SK-N-SH (cell line): ENCODE results near the gene VOPP1. TPM values are rescaled to one million over a fixed set of nuclear protein-coding genes. Genes with fewer than 3 reads are reported as not detected.

Experiments
- CTCF ChIA-PET: fragments of 300-600, 350-600 bp; formaldehyde crosslinking; extraction: SDS; loops from one replicate; lab custom pipeline; 2021; lab: Yijun Ruan, JAX
- POLR2A ChIA-PET: fragments of 350-600 bp; sonication (Branson Sonifier 250); formaldehyde crosslinking; extraction: SDS; loops from one replicate; lab custom pipeline; 2020; ENCODE audit warnings: antibody characterized with exemption, inconsistent platforms; lab: Yijun Ruan, JAX
- DNase-seq: peaks from one replicate; pipeline ENCODE4 v3.0.0; 2012
- H2AFZ ChIP-seq: fragments of 200-600 bp; sonication (generic); 2 replicates; pipeline ENCODE4 v1.8.1; 2016; ENCODE audit warnings: antibody characterized with exemption, mild to moderate bottlenecking, low read depth
- H3F3A ChIP-seq: fragments of 200-600 bp; sonication (generic); replicated peaks from 2 replicates; pipeline ENCODE3; 2016; ENCODE audit warnings: antibody characterized with exemption, mild to moderate bottlenecking; ENCODE audit not compliant: insufficient read depth
- H3K27ac ChIP-seq, 2 experiments: fragments of 200-500 bp in 1 of 2; fragments of 200-600 bp in 1 of 2; sonication (Bioruptor generic) in 1 of 2; sonication (generic), shearing (Covaris generic) in 1 of 2; 2 replicates each; pipeline versions ENCODE4 v1.5.1 to v1.6.1; 2014 to 2016; ENCODE audit warnings: low read depth in 2 of 2, inconsistent platforms in 1 of 2, low read length in 1 of 2, mild to moderate bottlenecking in 1 of 2, mixed read lengths in 1 of 2
- H3K27me3 ChIP-seq: fragments of 200-600 bp; sonication (generic), shearing (Covaris generic); 2 replicates; pipeline ENCODE4 v1.6.1; 2016; ENCODE audit warnings: mixed run types; ENCODE audit not compliant: insufficient read depth
- H3K36me3 ChIP-seq, 2 experiments: fragments of 200-500 bp in 1 of 2; fragments of 200-600 bp in 1 of 2; sonication (Bioruptor generic) in 1 of 2; sonication (generic) in 1 of 2; replicated peaks in 1 of 2; 2 replicates each; pipeline versions ENCODE3 to v1.5.1; 2014 to 2016; ENCODE audit warnings: low read length in 1 of 2, mild to moderate bottlenecking in 1 of 2; ENCODE audit not compliant: insufficient read depth in 2 of 2, control insufficient read depth in 1 of 2
- H3K4me1 ChIP-seq, 2 experiments: fragments of 200-500 bp in 1 of 2; fragments of 200-600 bp in 1 of 2; sonication (Bioruptor generic) in 1 of 2; sonication (generic), shearing (Covaris generic) in 1 of 2; 2 replicates each; pipeline versions ENCODE4 v1.5.1 to v1.6.1; 2014 to 2016; ENCODE audit warnings: low read depth in 1 of 2, low read length in 1 of 2, mixed run types in 1 of 2; ENCODE audit not compliant: insufficient read depth in 2 of 2, control insufficient read depth in 1 of 2
- H3K4me2 ChIP-seq: fragments of 200-600 bp; sonication (generic), shearing (Covaris generic); 2 replicates; pipeline ENCODE4 v1.6.1; 2017; ENCODE audit warnings: mixed run types
- H3K4me3 ChIP-seq, 2 experiments: fragments of 200-500 bp in 1 of 2; fragments of 200-600 bp in 1 of 2; sonication (Bioruptor generic) in 1 of 2; sonication (generic), shearing (Covaris generic) in 1 of 2; 2 replicates each; pipeline versions ENCODE4 v1.5.1 to v1.8.1; 2014 to 2016; ENCODE audit warnings: low read depth in 2 of 2, inconsistent platforms in 1 of 2, low read length in 1 of 2, mild to moderate bottlenecking in 1 of 2, mixed read lengths in 1 of 2, moderate library complexity in 1 of 2
- H3K79me2 ChIP-seq: fragments of 200-600 bp; sonication (generic); 2 replicates; pipeline ENCODE4 v1.8.1; 2017; ENCODE audit warnings: mild to moderate bottlenecking; ENCODE audit not compliant: insufficient read depth
- H3K9ac ChIP-seq: fragments of 200-600 bp; sonication (generic); 2 replicates; pipeline ENCODE4 v1.6.1; 2017; ENCODE audit warnings: mixed run types
- H3K9me2 ChIP-seq: fragments of 200-600 bp; sonication (generic); 2 replicates; pipeline ENCODE4 v1.6.1; 2017; ENCODE audit warnings: mixed run types
- H3K9me3 ChIP-seq: fragments of 200-600 bp; sonication (generic); 2 replicates; pipeline ENCODE4 v1.6.1; 2017; ENCODE audit warnings: mixed run types, mild to moderate bottlenecking, moderate library complexity
- H4K20me1 ChIP-seq: fragments of 200-600 bp; sonication (generic); 2 replicates; pipeline ENCODE4 v1.6.1; 2017; ENCODE audit warnings: mild to moderate bottlenecking, mixed run types; ENCODE audit not compliant: insufficient read depth
- CHD2 ChIP-seq: fragments of 150-350 bp; IDR thresholded peaks from 2 replicates; pipeline ENCODE4 v1.6.1; 2018; ENCODE audit warnings: low read length; ENCODE audit not compliant: partially characterized antibody
- FOSL2 ChIP-seq: IDR thresholded peaks from 2 replicates; pipeline ENCODE4 v1.4.0; 2012; ENCODE audit warnings: low read depth, mild to moderate bottlenecking, moderate library complexity, borderline replicate concordance
- FOXM1 ChIP-seq: IDR thresholded peaks from 2 replicates; pipeline ENCODE4 v1.4.0; 2012; ENCODE audit warnings: low read depth, mild to moderate bottlenecking
- GABPA ChIP-seq: IDR thresholded peaks from 2 replicates; pipeline ENCODE4 v1.4.0; 2012; ENCODE audit warnings: low read depth, mild to moderate bottlenecking
- MAX ChIP-seq: IDR thresholded peaks from 2 replicates; pipeline ENCODE4 v1.4.0; 2012; ENCODE audit warnings: low read depth
- MEF2A ChIP-seq: IDR thresholded peaks from 2 replicates; pipeline ENCODE4 v1.4.0; 2012; ENCODE audit warnings: low read depth, borderline replicate concordance
- NRF1 ChIP-seq: IDR thresholded peaks from 2 replicates; pipeline ENCODE4 v1.6.1; 2012; ENCODE audit warnings: low read depth, mild to moderate bottlenecking, low read length
- POLR2AphosphoS5 ChIP-seq: IDR thresholded peaks from 2 replicates; pipeline ENCODE4 v1.6.1; 2012; ENCODE audit warnings: low read depth, low read length
- RAD21 ChIP-seq: IDR thresholded peaks from 2 replicates; pipeline ENCODE4 v1.6.1; 2012; ENCODE audit warnings: mild to moderate bottlenecking, low read length
- RCOR1 ChIP-seq: fragments of 150-350 bp; IDR thresholded peaks from 2 replicates; pipeline ENCODE4 v1.6.1; 2017; ENCODE audit warnings: antibody characterized with exemption, low read length
- SMC3 ChIP-seq: IDR thresholded peaks from 2 replicates; pipeline ENCODE4 v1.6.1; 2012; ENCODE audit warnings: low read depth, low read length, improper control_type of control experiment
- WGBS: methylation state at CpG from one replicate; pipeline ENCODE4 v1.1.6; 2017; ENCODE audit warnings: low lambda C conversion rate; 5-methylcytosine and 5-hydroxymethylcytosine counted together
- polyA plus RNA-seq, 3 experiments: library from polyadenylated mRNA; depleted of rRNA; stranded (reverse); fragments of >200 nt; gene quantifications; 2 replicates each; pipeline ENCODE4 v1.2.3, GENCODE V29; 2012
- TF ChIP-seq, protein P1 (sequence below): IDR thresholded peaks from 2 replicates; pipeline ENCODE4; 2012
- TF ChIP-seq, protein P2 (sequence below): fragments of 200-600 bp; sonication (generic); IDR thresholded peaks from 2 replicates; pipeline ENCODE4 v1.6.1; 2017; ENCODE audit warnings: antibody characterized with exemption, mild to moderate bottlenecking, moderate library complexity

Gene VOPP1
- polyA plus RNA-seq, 1 of the 3 experiments (the other 2 are of a cell fraction) = 69.5 TPM

DNA sequence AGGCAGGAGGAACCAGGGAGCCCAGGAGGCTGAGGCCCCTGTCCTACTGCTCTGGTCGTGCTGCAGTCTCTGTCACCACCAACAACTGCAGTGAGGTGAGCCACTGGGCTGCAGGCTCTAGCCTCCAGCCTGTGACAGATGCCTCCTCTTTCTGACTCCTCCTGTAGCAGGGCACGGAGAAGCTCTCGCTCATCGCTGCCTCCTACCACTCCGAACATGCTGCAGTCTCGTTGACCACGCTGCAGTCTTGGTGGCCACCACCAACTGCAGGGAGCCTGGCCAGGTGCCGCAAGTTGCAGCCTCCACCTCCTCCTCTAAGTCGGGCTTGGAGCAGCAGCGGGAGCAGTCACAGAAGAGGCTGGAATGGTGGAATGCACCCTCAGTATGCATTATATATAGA lies 22.1 kb upstream of the VOPP1 start:
- Histone ChIP-seq H3K9ac (no peak overlapping the region), H3K27me3 (peaks cover 7% of the 10 kb centered on the region; the same call in 1 of the 2 replicates), H3K36me3 (no peaks in the 10 kb centered on the region), H3K4me3 (no peak overlapping the region), H3K79me2 (no peaks in the 10 kb centered on the region), H3F3A (no peaks in the 10 kb centered on the region), H3K9me2 (no peaks in the 10 kb centered on the region), H4K20me1 (no peaks in the 10 kb centered on the region), H3K4me2 (no peak overlapping the region), H3K9me3 (no peaks in the 10 kb centered on the region), H2AFZ (no peak overlapping the region), H3K27ac (no peak overlapping the region), H3K4me1 (no peaks in the 10 kb centered on the region; a peak in 1 of 4 replicates)
- DNase-seq = no peak
- no peak for TF ChIP-seq FOSL2
- TF ChIP-seq, protein P1, sequence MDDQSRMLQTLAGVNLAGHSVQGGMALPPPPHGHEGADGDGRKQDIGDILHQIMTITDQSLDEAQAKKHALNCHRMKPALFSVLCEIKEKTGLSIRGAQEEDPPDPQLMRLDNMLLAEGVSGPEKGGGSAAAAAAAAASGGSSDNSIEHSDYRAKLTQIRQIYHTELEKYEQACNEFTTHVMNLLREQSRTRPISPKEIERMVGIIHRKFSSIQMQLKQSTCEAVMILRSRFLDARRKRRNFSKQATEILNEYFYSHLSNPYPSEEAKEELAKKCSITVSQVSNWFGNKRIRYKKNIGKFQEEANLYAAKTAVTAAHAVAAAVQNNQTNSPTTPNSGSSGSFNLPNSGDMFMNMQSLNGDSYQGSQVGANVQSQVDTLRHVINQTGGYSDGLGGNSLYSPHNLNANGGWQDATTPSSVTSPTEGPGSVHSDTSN = no peak
- no peak for TF ChIP-seq POLR2AphosphoS5
- TF ChIP-seq FOXM1 = no peak
- 46% methylated on average over 10 of the region's 10 CpGs for WGBS
- POLR2A ChIA-PET = no interaction called here
- CTCF ChIA-PET = interaction anchor here (0.7 to 3.2 kb wide), 18 partner anchors 11 to 287 kb away, joined by 3 to 35 read pairs (median 4); no protein-coding TSS in a partner anchor

DNA sequence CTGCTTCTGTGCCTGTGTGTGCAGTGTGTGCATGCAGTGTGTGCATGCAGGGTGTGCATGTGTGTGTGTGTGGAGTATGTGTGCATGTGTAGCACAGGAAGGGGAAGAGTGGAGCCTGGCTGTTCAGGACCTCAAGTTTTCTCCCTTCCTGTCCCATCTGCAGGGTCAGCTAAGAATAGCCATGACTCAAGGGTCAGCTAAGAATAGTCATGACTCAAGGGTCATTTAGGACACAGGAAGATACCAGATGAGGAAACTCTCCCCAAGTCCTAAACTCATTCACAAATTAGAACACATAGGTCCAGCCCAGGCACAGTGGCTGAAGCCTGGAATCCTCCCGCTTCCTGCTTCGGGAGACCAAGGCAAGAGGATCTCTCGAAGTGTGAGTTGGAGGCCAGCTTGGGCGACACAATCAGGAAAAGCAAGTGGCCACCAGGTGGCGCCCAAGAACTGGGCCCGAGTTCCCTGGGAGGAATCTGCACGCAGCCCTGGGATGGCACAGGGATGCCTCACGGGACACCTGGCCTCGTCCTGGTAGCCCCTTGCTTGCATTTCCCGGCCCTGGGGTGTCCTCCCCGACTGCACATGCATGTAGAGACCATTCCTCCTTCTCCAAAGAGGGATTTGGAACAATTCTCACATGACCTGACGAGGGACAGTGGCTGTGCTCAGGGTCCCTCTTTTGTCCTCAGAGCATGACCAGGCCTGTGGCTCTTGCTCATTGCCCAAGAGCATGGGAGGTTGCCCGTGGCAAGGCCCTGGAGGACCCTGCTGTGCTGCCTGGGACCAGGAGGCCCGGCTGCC lies 21.4 kb upstream of the VOPP1 start:
- TF ChIP-seq RAD21 (peak; percentile 75), CHD2 (no peak), MAX (0 out of 2 replicates have a peak, but pooled peaks have one; percentile 47), NRF1 (no peak), RCOR1 (peak; percentile 31; the same call in 1 of the 2 replicates), MEF2A (0 out of 2 replicates have a peak, but pooled peaks have one; percentile 67), GABPA (no peak), SMC3 (peak; percentile 67)
- TF ChIP-seq, protein P2, sequence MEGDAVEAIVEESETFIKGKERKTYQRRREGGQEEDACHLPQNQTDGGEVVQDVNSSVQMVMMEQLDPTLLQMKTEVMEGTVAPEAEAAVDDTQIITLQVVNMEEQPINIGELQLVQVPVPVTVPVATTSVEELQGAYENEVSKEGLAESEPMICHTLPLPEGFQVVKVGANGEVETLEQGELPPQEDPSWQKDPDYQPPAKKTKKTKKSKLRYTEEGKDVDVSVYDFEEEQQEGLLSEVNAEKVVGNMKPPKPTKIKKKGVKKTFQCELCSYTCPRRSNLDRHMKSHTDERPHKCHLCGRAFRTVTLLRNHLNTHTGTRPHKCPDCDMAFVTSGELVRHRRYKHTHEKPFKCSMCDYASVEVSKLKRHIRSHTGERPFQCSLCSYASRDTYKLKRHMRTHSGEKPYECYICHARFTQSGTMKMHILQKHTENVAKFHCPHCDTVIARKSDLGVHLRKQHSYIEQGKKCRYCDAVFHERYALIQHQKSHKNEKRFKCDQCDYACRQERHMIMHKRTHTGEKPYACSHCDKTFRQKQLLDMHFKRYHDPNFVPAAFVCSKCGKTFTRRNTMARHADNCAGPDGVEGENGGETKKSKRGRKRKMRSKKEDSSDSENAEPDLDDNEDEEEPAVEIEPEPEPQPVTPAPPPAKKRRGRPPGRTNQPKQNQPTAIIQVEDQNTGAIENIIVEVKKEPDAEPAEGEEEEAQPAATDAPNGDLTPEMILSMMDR = peak; percentile 97
- no peak overlapping the region for H3K4me2 ChIP-seq
- no peaks in the 10 kb centered on the region for H3K9me2 ChIP-seq
- H4K20me1 ChIP-seq = no peaks in the 10 kb centered on the region
- H3K27me3 ChIP-seq = peaks cover 7% of the 10 kb centered on the region; the same call in 1 of the 2 replicates
- peak; percentile 80 for DNase-seq
- H3K79me2 ChIP-seq = no peaks in the 10 kb centered on the region
- ChIA-PET POLR2A (interaction anchor here (0.8 kb wide), 1 partner anchor 228 kb away, joined by 4 read pairs; no protein-coding TSS in a partner anchor), CTCF (interaction anchor here (0.6 to 3.2 kb wide), 45 partner anchors 10 to 481 kb away, joined by 3 to 35 read pairs (median 4); partner anchors contain the start of genes NIPSNAP2 and VOPP1)
- no peak overlapping the region for H3K27ac ChIP-seq
- no peaks in the 10 kb centered on the region for H3F3A ChIP-seq
- no peak overlapping the region; a peak in 1 of 4 replicates for H3K4me3 ChIP-seq
- no peak overlapping the region for H2AFZ ChIP-seq
- no peaks in the 10 kb centered on the region for H3K36me3 ChIP-seq
- 9% methylated on average over 12 of the region's 14 CpGs for WGBS
- no peaks in the 10 kb centered on the region; a peak in 1 of 4 replicates for H3K4me1 ChIP-seq
- H3K9ac ChIP-seq = no peak overlapping the region
- H3K9me3 ChIP-seq = no peaks in the 10 kb centered on the region
